Memory B cell (primary cell): Measurements from ENCODE around the gene ALPP.
"Not testable (repeated sequence)": the region's sequence is repeated elsewhere in the genome, so short reads cannot be mapped to it uniquely, and the experiment has no call there.

Experiments used
- ATAC-seq: fragments of 150-1000 bp; cut with Tn5 transposase; 2 replicates; pipeline ENCODE4 v1.10.0; 2021; ENCODE audit warnings: low read depth, mild to moderate bottlenecking, moderate library complexity
- DNase-seq, 2 donors: peaks; one replicate each; pipeline ENCODE4 v3.0.0; 2022; ENCODE audit warnings: low spot score in 2 of 2
- H3K27ac Mint-ChIP-seq: one replicate; pipeline ENCODE4 v1.8.0; 2022; ENCODE audit warnings: mild to moderate bottlenecking, moderate library complexity, mixed read lengths
- H3K27me3 Mint-ChIP-seq: one replicate; pipeline ENCODE4 v1.8.0; 2022; ENCODE audit warnings: mixed read lengths
- H3K36me3 Mint-ChIP-seq: one replicate; pipeline ENCODE4 v1.8.0; 2022; ENCODE audit warnings: mild to moderate bottlenecking, mixed read lengths
- H3K4me1 Mint-ChIP-seq: one replicate; pipeline ENCODE4 v1.8.0; 2022; ENCODE audit warnings: mixed read lengths
- H3K4me3 Mint-ChIP-seq: one replicate; pipeline ENCODE4 v1.8.0; 2022; ENCODE audit warnings: mild to moderate bottlenecking, moderate library complexity, mixed read lengths
- H3K9me3 Mint-ChIP-seq: one replicate; pipeline ENCODE4 v1.8.0; 2022; ENCODE audit warnings: mixed read lengths

ALPP gene

GRCh38 chr2:232408269-232408668, 29.7 kb downstream of the ALPP start:
- H3K36me3 Mint-ChIP-seq, DNase-seq, H3K9me3 Mint-ChIP-seq, H3K27ac Mint-ChIP-seq, H3K4me3 Mint-ChIP-seq, H3K4me1 Mint-ChIP-seq, ATAC-seq: not testable (repeated sequence)
- peaks cover 15% of the 10 kb centered on the region for H3K27me3 Mint-ChIP-seq

GRCh38 chr2:232409617-232410016, 31.1 kb downstream of the ALPP start:
- not testable (repeated sequence) for H3K9me3 Mint-ChIP-seq, H3K27ac Mint-ChIP-seq, ATAC-seq, H3K36me3 Mint-ChIP-seq, DNase-seq, H3K4me3 Mint-ChIP-seq, H3K4me1 Mint-ChIP-seq
- peaks cover 13% of the 10 kb centered on the region for H3K27me3 Mint-ChIP-seq

- H3K36me3 Mint-ChIP-seq = no peaks in the 10 kb centered on the region
- no peak overlapping the region for H3K27ac Mint-ChIP-seq
- H3K4me1 Mint-ChIP-seq = peaks cover 5% of the 10 kb centered on the region
- DNase-seq = no peak
- no peak overlapping the region for H3K4me3 Mint-ChIP-seq
- ATAC-seq = no peak
- no peaks in the 10 kb centered on the region for H3K9me3 Mint-ChIP-seq
- H3K27me3 Mint-ChIP-seq = peaks cover 10% of the 10 kb centered on the region
These were observed 31.8 kb downstream of the ALPP start for GRCh38 chr2:232410238-232410900.

GRCh38 chr2:232411901-232412629, 33.5 kb downstream of the ALPP start:
- peaks cover 5% of the 10 kb centered on the region for H3K4me1 Mint-ChIP-seq
- H3K9me3 Mint-ChIP-seq = no peaks in the 10 kb centered on the region
- peaks cover 14% of the 10 kb centered on the region for H3K27me3 Mint-ChIP-seq
- DNase-seq (no peak), ATAC-seq (no peak)
- H3K27ac Mint-ChIP-seq = no peak overlapping the region
- no peaks in the 10 kb centered on the region for H3K36me3 Mint-ChIP-seq
- H3K4me3 Mint-ChIP-seq = no peak overlapping the region

GRCh38 chr2:232412986-232413385, 34.4 kb downstream of the ALPP start:
- ATAC-seq (no peak), DNase-seq (no peak)
- H3K27me3 Mint-ChIP-seq = peaks cover 11% of the 10 kb centered on the region
- H3K4me3 Mint-ChIP-seq = no peak overlapping the region
- no peaks in the 10 kb centered on the region for H3K9me3 Mint-ChIP-seq
- peaks cover 5% of the 10 kb centered on the region for H3K4me1 Mint-ChIP-seq
- no peak overlapping the region for H3K27ac Mint-ChIP-seq
- H3K36me3 Mint-ChIP-seq = no peaks in the 10 kb centered on the region

GRCh38 chr2:232415138-232415690, 36.7 kb downstream of the ALPP start:
- H3K4me3 Mint-ChIP-seq = no peak overlapping the region
- H3K9me3 Mint-ChIP-seq = no peaks in the 10 kb centered on the region
- DNase-seq = no peak
- peaks cover 14% of the 10 kb centered on the region for H3K27me3 Mint-ChIP-seq
- ATAC-seq = no peak
- peaks cover 8% of the 10 kb centered on the region for H3K4me1 Mint-ChIP-seq
- no peaks in the 10 kb centered on the region for H3K36me3 Mint-ChIP-seq
- H3K27ac Mint-ChIP-seq = no peak overlapping the region

- Mint-ChIP-seq H3K4me1 (peaks cover 8% of the 10 kb centered on the region), H3K27me3 (peaks cover 10% of the 10 kb centered on the region), H3K9me3 (no peaks in the 10 kb centered on the region), H3K4me3 (no peak overlapping the region), H3K27ac (no peak overlapping the region), H3K36me3 (no peaks in the 10 kb centered on the region)
- DNase-seq (no peak), ATAC-seq (no peak)
These were observed 37.4 kb downstream of the ALPP start for GRCh38 chr2:232415736-232416520.

- peaks cover 10% of the 10 kb centered on the region for H3K4me1 Mint-ChIP-seq
- H3K4me3 Mint-ChIP-seq = no peak overlapping the region
- no peak overlapping the region for H3K27ac Mint-ChIP-seq
- H3K27me3 Mint-ChIP-seq = peaks cover 12% of the 10 kb centered on the region
- no peaks in the 10 kb centered on the region for H3K9me3 Mint-ChIP-seq
- no peak for ATAC-seq
- no peak for DNase-seq
- H3K36me3 Mint-ChIP-seq = no peaks in the 10 kb centered on the region
These were observed 38.2 kb downstream of the ALPP start for GRCh38 chr2:232416521-232417470.

GRCh38 chr2:232417489-232417888, 38.9 kb downstream of the ALPP start:
- no peak for ATAC-seq

GRCh38 chr2:232418056-232418455, 39.5 kb downstream of the ALPP start:
- peaks cover 18% of the 10 kb centered on the region for H3K27me3 Mint-ChIP-seq
- no peak overlapping the region for H3K27ac Mint-ChIP-seq
- peaks cover 13% of the 10 kb centered on the region for H3K4me1 Mint-ChIP-seq
- H3K9me3 Mint-ChIP-seq = peaks cover 3% of the 10 kb centered on the region
- H3K4me3 Mint-ChIP-seq = no peak overlapping the region
- DNase-seq (no peak), ATAC-seq (no peak)
- H3K36me3 Mint-ChIP-seq = no peaks in the 10 kb centered on the region

More at GRCh38 chr2:232417489-232417888, 38.9 kb downstream of the ALPP start:
- no peak overlapping the region for H3K4me3 Mint-ChIP-seq
- H3K27ac Mint-ChIP-seq = no peak overlapping the region
- peaks cover 15% of the 10 kb centered on the region for H3K27me3 Mint-ChIP-seq
- H3K36me3 Mint-ChIP-seq = no peaks in the 10 kb centered on the region
- no peak for DNase-seq
- peaks cover 11% of the 10 kb centered on the region for H3K4me1 Mint-ChIP-seq
- no peaks in the 10 kb centered on the region for H3K9me3 Mint-ChIP-seq

- Mint-ChIP-seq H3K4me3 (no peak overlapping the region), H3K9me3 (peaks cover 3% of the 10 kb centered on the region), H3K4me1 (peaks cover 8% of the 10 kb centered on the region), H3K27ac (no peak overlapping the region), H3K36me3 (no peaks in the 10 kb centered on the region), H3K27me3 (peaks cover 18% of the 10 kb centered on the region)
- DNase-seq = no peak
- ATAC-seq = no peak
These were observed 40.1 kb downstream of the ALPP start for GRCh38 chr2:232418466-232419244.

- Mint-ChIP-seq H3K36me3 (no peaks in the 10 kb centered on the region), H3K27me3 (peaks cover 21% of the 10 kb centered on the region)
These were observed 40.9 kb downstream of the ALPP start for GRCh38 chr2:232419245-232420072.

More at GRCh38 chr2:232419245-232420072, 40.9 kb downstream of the ALPP start:
- peak overlapping the region; percentile 44 for H3K4me3 Mint-ChIP-seq
- peaks cover 8% of the 10 kb centered on the region for H3K4me1 Mint-ChIP-seq
- no peak overlapping the region for H3K27ac Mint-ChIP-seq
- H3K9me3 Mint-ChIP-seq = peaks cover 3% of the 10 kb centered on the region
- no peak for DNase-seq
- ATAC-seq = no peak
